Measurements from ENCODE around the gene WFIKKN2. TPM values are rescaled to one million over a fixed set of nuclear protein-coding genes. Genes with fewer than 3 reads are reported as not detected.
A peak's percentile ranks its signal among the peaks of the same experiment; 100 is the strongest.

The WFIKKN2 gene
- total RNA-seq, 4 donors from 2014 or later: 0.08 TPM; not detected in 3

- intact Hi-C loops (cut with DNase I): no loop called here
- no peak overlapping the region for H3K27ac ChIP-seq
- no peaks in the 10 kb centered on the region for H3K36me3 ChIP-seq
- WGBS, 2 donors: 85 to 89% methylated on average over 7 of the region's 7 CpGs
- H3K9me3 ChIP-seq: no peaks in the 10 kb centered on the region
- H3K4me3 ChIP-seq: no peak overlapping the region
- no peaks in the 10 kb centered on the region for H3K27me3 ChIP-seq
- TF ChIP-seq POLR2A (IDR thresholded peaks at IDR 0.05): no peak
- TF ChIP-seq, protein P1, sequence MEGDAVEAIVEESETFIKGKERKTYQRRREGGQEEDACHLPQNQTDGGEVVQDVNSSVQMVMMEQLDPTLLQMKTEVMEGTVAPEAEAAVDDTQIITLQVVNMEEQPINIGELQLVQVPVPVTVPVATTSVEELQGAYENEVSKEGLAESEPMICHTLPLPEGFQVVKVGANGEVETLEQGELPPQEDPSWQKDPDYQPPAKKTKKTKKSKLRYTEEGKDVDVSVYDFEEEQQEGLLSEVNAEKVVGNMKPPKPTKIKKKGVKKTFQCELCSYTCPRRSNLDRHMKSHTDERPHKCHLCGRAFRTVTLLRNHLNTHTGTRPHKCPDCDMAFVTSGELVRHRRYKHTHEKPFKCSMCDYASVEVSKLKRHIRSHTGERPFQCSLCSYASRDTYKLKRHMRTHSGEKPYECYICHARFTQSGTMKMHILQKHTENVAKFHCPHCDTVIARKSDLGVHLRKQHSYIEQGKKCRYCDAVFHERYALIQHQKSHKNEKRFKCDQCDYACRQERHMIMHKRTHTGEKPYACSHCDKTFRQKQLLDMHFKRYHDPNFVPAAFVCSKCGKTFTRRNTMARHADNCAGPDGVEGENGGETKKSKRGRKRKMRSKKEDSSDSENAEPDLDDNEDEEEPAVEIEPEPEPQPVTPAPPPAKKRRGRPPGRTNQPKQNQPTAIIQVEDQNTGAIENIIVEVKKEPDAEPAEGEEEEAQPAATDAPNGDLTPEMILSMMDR (IDR thresholded peaks at IDR 0.05): no peak
- DNase-seq: no peak
- H3K4me1 ChIP-seq: peaks cover 2 to 16% (median 3%) of the 10 kb centered on the region in 3 donors
These were observed 43.3 kb upstream of the WFIKKN2 start for GRCh38 chr17:50792132-50792531.

- Histone ChIP-seq H3K36me3 (no peaks in the 10 kb centered on the region), H3K4me3 (no peak overlapping the region), H3K4me1 (peaks cover 0 to 14% (median 0%) of the 10 kb centered on the region in 3 donors), H3K27me3 (no peaks in the 10 kb centered on the region), H3K9me3 (no peaks in the 10 kb centered on the region), H3K27ac (no peak overlapping the region)
- DNase-seq: no peak
- TF ChIP-seq POLR2A (IDR thresholded peaks at IDR 0.05): no peak
- TF ChIP-seq, protein P1 (IDR thresholded peaks at IDR 0.05): no peak
- WGBS, 2 donors: 92 to 100% methylated on average over 6 to 7 of the region's 8 CpGs
- intact Hi-C loops (cut with DNase I): no loop called here
These were observed 42.4 kb upstream of the WFIKKN2 start for GRCh38 chr17:50793007-50793406.

DNA sequence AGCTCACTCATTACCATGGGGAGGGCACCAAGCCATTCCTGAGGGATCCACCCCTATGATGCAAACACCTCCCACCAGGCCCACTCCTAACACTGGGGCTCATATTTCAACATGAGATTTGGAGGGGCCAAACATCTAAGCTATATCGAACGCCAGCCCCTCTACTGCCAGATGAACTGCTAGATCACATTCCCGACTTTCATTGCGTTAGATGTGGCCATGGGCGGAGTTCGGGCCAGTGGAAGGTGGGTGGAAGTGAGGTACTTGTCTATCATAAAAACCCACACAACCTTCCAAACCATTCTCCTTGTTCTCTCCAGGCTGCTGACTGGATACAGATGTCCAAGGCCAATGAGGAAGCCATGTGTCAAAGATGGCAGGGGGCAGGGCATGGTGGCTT is 41.0 kb upstream of the WFIKKN2 start:
- WGBS, 2 donors: 94% methylated on average over 6 of the region's 6 CpGs
- no peaks in the 10 kb centered on the region for H3K36me3 ChIP-seq
- DNase-seq: no peak
- no peaks in the 10 kb centered on the region for H3K9me3 ChIP-seq
- intact Hi-C loops (cut with DNase I): no loop called here
- no peaks in the 10 kb centered on the region for H3K27me3 ChIP-seq
- TF ChIP-seq, protein P1 (IDR thresholded peaks at IDR 0.05): no peak
- no peak for TF ChIP-seq POLR2A (IDR thresholded peaks at IDR 0.05)
- no peak overlapping the region for H3K4me3 ChIP-seq
- peaks cover 6 to 26% (median 8%) of the 10 kb centered on the region in 3 donors for H3K4me1 ChIP-seq
- H3K27ac ChIP-seq: no peak overlapping the region

DNA sequence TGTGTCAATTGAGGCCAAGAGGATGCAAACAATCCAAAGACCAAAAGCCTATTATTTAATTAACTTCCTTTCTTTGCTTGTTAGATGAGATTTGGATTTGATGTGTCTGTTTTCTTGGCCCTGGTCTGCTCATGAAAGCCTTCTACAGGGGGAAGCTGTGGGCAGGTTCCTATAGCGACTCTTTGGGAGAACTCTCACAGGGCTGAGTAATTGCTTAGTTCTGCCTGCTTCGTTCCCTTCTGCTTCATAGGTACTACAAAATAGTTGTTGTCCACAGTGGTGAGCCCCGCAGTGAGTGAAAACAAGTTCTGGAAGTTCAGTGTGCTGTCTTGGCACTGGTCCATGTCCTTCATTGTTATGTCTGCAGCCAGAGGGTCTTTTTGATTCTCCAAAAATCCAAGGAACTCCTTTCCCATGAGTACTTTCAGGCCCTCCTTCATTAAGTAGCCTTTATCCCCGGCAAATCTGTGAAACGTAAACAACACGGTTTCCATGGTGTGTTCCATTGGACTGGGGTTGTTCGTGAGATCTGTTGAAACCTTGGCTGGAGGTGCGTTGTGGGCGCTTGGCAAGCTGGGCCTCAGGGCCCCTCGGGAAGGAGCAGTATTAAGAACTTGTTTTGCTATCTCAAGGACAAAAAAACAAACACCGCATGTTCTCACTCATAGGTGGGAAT is 38.1 kb upstream of the WFIKKN2 start:
- TF ChIP-seq, protein P1 (IDR thresholded peaks at IDR 0.05): no peak
- no peak for TF ChIP-seq POLR2A (IDR thresholded peaks at IDR 0.05)
- Histone ChIP-seq H3K36me3 (no peaks in the 10 kb centered on the region), H3K4me3 (no peak overlapping the region), H3K27ac (peak overlapping the region in 2 of 4 donors; percentile 11 to 19), H3K27me3 (no peaks in the 10 kb centered on the region), H3K9me3 (no peaks in the 10 kb centered on the region), H3K4me1 (peaks cover 11 to 48% (median 15%) of the 10 kb centered on the region in 3 donors)
- intact Hi-C loops (cut with DNase I): no loop called here
- no peak for DNase-seq
- WGBS, 2 donors: 24 to 42% methylated on average over 3 to 8 of the region's 11 CpGs

DNA sequence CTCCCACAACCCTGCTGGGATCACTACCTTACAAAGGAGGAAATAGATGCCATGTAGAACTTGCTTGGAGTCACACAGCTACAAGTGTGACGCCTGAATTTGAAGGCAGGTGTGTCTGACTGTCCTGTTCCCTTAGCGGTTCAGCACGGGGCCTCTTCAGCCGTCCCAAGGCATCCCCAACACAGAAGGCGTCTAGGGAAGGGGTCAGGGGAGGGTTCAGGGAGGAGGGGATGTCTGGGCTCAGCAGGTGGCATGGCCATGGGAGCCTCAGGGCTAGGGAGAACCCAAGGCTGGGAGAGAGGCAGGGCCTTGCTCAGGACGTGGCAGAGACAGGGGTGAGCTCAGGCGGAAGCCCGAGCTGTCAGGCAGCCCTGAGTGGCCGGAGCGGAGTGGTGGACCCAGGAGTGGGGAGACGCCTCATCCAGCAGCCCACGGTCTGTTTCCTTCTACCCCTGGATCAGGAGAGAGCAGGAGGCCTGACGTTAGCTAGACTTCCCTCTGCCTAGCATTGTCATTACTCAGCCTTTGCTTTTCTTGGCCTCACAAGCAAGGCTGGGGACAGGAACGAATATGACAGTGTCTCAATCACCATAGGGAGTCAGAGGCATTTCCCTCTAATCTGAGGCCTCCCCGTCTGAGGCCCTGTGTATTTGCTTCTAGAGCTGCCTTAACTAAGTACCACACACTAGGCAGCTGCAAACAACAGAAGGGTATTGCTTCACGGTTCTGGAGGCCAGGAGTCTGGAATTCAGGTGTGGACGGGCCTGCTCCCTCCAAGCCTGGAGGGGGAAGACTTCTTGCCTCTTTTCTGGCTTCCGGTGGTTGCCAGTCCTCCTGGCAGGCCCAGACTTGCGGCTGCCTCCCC is 36.7 kb upstream of the WFIKKN2 start:
- intact Hi-C loops (cut with DNase I): no loop called here
- 73 to 76% methylated on average over 15 to 17 of the region's 19 CpGs for WGBS, 2 donors
- TF ChIP-seq POLR2A (IDR thresholded peaks at IDR 0.05): no peak
- TF ChIP-seq, protein P1 (IDR thresholded peaks at IDR 0.05): no peak
- H3K27me3 ChIP-seq: no peaks in the 10 kb centered on the region
- H3K9me3 ChIP-seq: no peaks in the 10 kb centered on the region
- H3K4me1 ChIP-seq: peaks cover 11 to 58% (median 17%) of the 10 kb centered on the region in 3 donors
- DNase-seq: no peak
- H3K27ac ChIP-seq: peak overlapping the region; percentile 69 to 82 (median 76)
- H3K36me3 ChIP-seq: no peaks in the 10 kb centered on the region
- H3K4me3 ChIP-seq: no peak overlapping the region
